GM21526 (cell line): ENCODE measurements around the gene GOLGA6L9.
"Not testable (repeated sequence)": the region's sequence is repeated elsewhere in the genome, so short reads cannot be mapped to it uniquely, and the experiment has no call there.

Experiments
- ATAC-seq: cut with Tn5 transposase; IDR thresholded peaks from one replicate; pipeline ENCODE4 v1.9.1; 2021; ENCODE audit warnings: moderate library complexity; ENCODE audit not compliant: unreplicated experiment, low FRiP score

The GOLGA6L9 gene, protein sequence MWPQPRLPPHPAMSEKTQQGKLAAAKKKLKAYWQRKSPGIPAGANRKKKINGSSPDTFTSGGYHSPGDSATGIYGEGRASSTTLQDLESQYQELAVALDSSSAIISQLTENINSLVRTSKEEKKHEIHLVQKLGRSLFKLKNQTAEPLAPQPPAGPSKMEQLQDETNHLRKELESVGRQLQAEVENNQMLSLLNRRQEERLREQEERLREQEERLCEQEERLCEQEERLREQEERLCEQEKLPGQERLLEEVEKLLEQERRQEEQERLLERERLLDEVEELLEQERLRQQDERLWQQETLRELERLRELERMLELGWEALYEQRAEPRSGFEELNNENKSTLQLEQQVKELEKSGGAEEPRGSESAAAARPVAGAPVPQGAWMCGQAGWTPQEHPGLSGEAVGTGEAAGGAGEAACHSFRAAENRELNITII

DNA sequence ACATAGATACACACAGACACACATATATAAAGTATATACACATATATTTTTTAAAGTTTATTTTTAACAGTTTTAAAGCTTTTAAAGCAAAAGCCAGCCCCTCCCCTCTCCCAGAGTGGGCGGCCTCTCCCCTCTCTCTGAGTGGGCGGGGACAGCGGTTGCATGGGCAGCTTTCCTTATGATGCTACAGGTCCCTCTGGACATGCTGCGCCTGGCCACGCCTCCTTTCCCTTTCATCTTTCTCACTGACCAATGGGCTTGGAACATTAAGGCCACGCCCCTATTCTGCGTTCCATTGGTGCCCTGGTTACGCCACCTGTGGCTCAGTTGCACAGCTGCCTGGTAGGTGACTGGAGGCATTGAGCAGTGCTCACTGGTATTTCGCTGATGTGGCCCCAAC lies at the start of gene GOLGA6L9:
Gene GOLGA6L9 (plus strand): TSS at position 124 of the 400 bp plus-strand sequence. CDS start 264 bp downstream, at position 388.
- not testable (repeated sequence) for ATAC-seq

DNA sequence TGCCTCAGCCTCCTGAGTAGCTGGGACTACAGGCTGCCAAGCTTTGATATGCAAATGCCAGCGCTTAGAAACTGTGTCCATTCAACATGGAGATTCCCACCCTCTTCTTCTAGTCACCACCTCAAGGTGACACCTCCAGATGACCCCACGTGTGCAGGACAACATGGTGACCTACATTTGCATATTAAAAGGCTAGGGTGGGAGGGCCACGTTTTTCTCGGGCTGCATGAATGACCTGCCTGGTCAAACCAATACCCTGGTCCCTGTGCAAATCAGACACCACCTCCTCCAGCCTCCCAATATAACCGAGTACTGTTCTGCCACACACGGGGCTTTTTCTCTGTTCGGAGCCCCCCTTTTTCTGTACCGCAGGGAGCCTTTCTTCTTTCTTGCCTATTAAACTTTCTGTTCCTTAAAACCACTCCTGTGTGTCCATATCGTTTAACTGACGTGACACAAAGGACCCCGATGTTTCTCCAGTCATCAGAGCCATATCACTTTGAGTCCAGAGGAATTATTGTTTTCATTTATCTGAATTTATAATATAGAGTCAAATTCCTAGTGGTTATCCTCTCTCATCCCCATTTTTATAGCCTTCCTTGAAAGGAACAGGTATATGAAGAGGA lies 48.2 kb upstream of the GOLGA6L9 start:
- not testable (repeated sequence) for ATAC-seq

DNA sequence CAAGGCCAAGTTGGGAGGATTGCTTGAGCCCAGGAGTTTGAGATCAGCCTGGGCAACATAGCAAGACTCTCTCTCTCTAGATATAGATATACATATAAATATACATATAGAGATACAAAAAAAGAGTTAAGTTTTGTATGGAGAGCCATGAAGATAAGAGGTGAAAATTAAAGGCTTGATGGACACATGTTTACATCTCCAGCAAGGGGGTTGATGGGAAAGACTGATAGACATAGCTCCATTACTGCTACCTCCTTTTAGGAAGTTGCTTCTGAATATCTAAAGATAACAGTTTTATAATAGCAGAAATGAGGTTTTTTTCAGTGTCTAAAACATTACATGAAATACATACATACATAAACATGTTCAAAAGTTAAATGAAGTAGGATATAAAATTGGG lies 42.4 kb upstream of the GOLGA6L9 start:
- ATAC-seq = not testable (repeated sequence)

DNA sequence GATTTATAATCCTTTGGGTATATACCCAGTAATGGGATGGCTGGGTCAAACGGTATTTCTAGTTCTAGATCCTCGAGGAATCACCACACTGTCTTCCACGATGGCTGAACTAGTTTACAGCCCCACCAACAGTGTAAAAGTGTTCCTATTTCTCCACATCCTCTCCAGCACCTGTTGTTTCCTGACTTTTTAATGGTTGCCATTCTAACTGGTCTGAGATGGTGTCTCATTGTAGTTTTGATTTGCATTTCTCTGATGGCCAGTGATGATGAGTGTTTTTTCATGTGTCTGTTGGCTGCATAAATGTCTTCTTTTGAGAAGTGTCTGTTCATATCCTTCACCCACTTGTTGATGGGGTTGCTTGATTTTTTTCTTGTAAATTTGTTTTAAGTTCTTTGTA lies 39.5 kb upstream of the GOLGA6L9 start:
- not testable (repeated sequence) for ATAC-seq

DNA sequence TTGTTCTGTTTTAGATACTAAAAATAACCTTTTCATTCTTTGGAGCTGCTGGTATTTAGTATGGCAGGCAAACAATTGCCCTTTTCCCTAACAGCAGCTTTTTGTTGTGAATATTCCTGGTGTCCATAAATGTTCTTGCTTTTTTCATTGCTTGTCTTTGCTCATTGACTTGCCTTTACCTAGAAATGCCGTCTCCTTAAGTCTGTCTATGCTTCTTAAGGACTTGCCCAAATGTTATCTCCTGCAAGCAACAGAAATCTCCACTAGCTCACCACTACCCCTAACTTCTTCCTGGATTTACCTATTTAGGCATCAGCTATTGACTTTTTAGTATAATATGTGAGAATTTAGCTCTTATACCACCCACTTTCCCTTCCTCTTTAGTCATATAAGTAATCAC lies 37.5 kb upstream of the GOLGA6L9 start:
- not testable (repeated sequence) for ATAC-seq

DNA sequence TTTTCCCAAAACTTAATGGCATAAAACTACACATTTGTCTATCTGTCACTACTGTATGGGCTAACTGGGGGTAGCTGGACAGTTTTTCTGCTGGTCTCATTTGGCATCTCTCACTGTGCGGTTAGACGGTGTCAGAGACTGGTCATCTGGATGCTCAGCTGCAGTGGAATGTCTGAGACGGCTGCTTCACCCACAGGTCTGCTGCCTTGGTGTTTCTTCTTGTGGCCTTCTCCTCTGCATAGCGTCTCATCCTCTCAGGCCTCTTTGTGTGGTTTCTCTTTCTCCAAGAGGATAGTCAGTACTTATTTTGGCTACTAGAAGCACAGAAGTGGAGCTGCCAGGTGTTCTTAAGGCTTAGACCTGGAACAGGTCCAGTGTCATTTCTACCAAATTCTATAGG lies 35.9 kb upstream of the GOLGA6L9 start:
- ATAC-seq = no peak

DNA sequence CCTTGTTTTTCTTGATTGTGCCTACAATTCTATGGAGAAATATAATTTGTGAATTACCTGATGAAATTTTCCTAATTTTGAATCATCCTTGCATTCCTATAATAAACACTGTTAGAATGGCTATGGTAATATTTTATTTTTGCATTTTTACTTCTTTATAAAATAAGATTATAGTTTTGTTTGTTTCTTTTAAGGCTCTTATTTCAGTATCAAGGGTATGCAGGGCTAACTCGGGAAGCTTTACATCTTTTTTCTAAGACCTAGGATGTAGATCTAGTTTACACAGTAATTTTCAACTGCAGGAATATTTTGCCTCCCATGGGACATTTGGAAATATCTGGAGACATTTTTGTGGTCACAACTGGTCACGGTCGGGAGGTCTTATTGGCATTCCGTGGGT lies 33.8 kb upstream of the GOLGA6L9 start:
- ATAC-seq = not testable (repeated sequence)

DNA sequence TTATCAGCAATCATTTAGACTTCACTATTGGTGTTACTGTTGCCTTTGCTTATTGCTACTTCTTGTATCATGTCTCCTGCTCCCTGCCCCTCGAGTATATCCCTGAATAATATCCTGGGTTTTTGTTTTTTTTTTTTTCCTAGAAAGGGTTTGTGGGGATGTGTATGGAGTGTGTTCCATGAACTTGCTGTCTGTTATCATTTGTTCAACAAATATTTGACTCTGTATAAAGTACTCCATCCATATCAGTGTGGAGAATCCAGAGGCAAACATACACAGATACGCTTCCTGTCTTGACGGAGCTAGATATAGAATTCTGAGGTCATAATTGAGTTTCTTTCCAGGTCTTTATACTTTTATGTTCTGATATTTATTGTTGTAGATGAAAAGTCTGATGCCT lies 31.8 kb upstream of the GOLGA6L9 start:
- ATAC-seq = no peak

DNA sequence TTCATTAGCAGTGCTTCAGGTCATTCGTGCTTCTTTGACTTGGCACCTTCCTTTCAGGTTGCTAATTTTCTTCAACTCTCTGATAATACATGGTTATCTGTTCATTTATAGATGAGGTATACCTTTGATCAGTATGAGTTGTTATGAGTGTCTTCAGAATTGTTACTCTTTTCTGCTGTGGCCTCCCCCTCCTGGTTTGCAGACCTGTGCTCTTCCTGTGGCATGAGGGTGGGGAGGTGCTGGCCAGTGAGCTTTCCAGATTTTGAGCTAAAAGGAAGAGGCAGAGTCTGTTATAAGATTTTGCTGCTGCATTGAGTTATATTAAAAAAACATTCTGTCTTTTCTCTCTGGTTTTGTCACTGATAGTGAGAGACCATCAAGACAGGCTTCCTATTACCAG lies 30.8 kb upstream of the GOLGA6L9 start:
- ATAC-seq = no peak

DNA sequence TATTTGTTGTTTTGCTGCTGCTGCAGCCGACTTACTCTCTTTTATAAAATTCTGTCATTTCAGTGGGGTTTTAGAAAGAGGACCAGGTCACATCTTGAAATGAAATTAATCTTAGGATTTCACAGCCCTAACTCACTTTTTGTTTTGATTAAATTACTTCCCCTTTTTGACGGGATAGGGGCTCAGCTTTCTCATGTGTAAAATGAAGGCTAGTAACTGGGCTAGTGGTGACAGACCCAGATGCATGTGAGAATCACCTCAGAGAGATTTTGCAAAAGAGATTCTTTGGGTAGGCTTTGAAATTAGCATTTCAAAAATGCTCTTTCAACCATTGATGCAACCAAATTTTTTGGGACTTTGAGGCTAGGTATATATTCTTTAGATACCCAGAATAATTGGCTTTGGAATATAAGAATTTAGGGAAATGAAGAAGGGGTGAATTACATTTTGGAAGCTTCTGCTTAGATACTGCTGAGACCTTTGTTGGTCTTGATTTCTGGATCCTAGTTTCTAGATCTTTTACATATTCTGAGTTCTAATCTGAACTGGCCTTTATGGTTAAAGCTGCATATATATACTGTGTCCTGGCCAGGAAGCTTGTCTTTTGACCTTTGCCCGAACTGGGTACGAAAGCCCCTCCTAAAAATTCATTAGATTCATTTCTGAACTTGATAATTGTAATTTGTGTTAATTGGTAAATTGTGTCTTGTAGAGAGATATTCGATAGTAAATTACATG lies 30.1 kb upstream of the GOLGA6L9 start:
- not testable (repeated sequence) for ATAC-seq

DNA sequence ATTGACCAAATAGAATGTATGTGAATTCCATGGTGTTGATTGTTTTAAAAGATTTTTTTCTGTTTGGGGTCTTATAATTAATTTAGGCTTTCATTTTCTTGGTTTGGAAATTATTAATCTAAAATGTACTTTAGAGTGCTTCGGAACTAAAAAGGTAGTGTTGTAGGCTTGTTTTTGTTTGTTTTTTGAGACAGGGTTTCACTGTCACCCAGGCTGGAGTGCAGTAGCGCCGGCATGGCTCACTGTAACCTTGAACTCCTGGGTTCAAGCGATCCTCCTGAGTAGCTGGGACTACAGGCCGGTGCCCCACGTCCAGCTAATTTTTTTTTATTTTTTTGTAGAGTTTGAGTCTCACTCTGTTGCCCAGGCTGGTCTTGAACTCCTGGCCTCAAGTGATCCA lies 27.7 kb upstream of the GOLGA6L9 start:
- ATAC-seq = not testable (repeated sequence)

DNA sequence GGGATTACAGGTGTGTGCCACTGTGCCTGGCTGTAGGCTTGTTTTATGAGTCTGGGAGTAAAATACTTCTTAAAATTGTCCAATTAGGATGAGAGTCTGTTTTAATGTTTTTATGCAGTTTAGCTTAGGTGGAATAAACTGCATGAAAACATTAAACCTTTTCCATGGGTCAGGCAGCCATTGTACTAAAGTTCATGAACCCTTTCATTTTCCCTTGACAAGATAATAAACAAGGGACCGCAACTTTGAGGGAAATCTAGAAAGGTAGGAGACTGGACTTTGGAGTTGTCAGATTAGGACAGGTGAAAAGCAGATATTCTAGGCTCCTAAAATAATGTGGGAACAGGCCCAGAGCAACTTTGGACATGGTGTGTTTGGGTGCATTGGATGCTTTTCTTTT lies 27.3 kb upstream of the GOLGA6L9 start:
- ATAC-seq = not testable (repeated sequence)

DNA sequence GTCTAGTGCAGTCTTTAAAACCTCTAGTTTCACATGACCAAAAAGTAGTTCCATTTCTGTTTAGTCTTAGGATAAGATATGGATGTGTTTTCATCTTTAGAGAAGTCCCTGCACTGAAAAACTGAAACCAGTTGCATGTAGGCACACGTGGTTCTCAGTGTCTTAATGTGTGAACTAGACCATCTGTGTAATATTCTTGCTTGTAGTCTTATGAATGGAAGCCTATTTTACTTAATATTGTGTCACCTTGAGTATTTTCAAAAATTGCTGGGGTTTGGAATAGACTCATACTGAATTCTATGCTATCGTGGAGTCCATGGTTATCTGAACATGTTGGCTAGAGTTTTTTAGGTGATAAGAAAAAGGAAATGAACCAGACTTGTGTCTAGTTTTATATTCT lies 23.4 kb upstream of the GOLGA6L9 start:
- ATAC-seq = not testable (repeated sequence)

DNA sequence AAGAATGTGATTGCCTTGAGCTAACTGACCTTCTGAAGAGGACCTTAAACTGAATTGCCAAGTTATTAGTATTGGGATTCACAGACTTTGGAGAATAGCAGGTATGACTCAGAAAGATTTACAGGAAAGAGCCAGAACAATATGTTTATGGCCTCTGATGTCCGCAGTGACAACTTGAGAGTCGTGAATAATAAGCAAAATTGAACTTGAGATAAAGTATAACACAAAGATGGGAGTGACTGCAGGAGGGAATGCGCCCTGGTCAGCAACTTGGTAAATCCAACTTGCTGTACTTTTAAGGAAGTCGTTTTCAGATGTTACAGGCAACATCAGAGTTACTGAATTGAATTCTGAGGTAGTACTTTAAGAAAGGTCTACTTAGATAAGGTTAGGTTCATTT lies 19.3 kb upstream of the GOLGA6L9 start:
- not testable (repeated sequence) for ATAC-seq

DNA sequence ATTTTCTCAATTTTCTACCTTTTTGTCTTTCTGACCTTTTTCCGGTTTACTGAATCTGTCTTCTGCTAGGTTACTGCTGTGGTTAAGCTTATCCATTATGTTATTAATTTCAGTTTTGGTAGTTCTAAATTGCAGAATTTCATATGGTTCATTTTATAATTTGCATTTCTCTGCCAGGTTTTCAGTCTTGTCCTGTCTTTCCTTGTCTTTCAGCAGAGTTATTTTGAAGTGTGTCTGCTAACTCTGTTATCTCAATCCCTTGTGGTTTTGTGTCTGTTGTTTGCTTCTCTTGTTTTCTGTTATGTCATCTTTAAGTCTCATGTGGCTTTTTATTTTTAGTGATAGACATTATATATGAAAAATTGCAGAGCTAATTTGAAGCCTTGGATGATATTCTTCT lies 18.0 kb upstream of the GOLGA6L9 start:
- ATAC-seq = not testable (repeated sequence)

DNA sequence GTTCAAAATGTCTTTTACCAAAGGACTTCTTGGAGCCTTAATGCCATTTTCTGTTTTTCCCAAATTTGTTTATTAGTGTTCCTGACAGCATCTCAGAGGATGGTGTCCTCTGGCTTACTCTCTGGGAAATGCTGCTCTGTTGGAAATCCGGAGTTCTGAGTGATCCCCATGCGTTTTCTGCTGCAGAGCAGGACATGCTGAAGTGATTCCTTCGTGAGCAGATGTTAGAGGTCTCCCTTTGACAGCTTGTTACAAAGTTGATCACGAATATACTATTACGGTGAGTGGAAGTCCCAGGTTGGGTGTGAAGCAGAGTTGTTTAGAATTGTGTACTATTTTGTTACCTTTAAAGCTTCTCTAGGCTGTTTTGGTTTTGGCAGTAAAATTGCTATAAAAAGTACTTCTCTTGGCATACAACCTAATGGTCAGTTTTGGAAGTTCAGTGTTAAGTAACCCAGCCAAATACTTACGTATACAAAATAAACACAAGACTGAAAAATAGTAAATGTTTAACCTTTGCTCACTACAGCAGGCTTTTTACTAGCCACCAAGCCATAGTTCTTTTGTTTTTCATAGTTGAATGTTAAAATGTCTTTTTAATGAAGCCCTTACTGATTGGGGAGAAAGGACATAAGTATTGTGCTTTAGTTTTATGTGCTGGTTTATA lies 15.0 kb upstream of the GOLGA6L9 start:
- not testable (repeated sequence) for ATAC-seq

DNA sequence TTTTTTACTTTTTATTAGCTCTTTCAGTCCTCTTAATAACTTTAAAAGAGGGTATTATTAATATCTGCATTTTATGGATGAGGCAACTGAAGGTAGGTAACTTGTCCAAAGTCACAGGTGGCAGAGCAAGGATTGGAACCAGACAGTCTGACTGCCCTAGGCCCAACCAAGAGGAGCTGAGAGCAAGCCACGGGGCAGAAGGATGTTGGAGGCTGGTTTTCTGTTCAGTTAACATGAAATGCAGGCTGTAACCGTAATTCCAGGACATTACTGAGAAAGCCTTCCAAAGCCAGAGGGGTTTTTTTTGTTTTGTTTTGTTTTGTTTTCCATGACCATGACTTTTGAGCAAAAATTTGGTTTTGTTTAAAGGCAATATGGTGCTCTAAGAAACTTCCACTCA lies 9.1 kb upstream of the GOLGA6L9 start:
- not testable (repeated sequence) for ATAC-seq

DNA sequence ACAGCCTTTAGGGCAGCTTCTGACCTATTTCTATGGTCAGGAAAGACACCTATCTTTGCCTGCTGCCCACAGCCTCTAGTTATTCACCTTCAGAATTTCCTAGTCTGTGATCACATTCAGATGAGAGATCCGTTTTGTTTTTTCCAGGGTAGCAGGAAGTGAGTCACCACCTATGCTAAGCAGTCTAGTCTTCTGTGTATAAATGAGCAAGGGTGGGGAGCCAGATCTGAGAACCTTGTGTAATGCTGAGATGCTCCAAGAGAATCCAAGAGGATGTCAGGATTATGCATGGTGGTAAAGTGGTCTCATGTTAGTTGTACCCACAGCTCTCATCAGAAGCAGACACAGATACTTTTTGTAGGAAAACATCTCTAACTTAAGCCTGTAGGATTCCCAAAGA lies 8.7 kb upstream of the GOLGA6L9 start:
- not testable (repeated sequence) for ATAC-seq

DNA sequence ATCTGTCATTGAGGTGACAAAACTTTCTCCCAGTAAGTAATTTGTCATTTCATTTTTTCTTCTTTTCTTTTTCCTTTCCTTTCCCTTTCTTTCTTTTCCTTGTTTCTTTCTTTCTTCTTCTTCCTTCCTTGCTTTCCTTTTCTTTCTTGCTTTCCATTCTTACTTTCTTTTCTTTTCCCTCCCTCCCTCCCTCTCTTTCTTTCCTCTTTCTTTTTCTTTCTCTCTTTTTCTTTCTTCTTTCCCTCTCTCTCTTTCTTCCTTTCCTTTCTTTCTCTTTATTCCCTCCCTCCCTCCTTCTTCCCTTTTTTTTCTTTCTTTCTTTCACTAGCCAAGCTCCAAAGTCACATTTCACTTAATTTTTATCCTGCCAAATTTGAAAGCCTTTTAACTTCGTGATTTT lies 2.5 kb upstream of the GOLGA6L9 start:
- not testable (repeated sequence) for ATAC-seq

DNA sequence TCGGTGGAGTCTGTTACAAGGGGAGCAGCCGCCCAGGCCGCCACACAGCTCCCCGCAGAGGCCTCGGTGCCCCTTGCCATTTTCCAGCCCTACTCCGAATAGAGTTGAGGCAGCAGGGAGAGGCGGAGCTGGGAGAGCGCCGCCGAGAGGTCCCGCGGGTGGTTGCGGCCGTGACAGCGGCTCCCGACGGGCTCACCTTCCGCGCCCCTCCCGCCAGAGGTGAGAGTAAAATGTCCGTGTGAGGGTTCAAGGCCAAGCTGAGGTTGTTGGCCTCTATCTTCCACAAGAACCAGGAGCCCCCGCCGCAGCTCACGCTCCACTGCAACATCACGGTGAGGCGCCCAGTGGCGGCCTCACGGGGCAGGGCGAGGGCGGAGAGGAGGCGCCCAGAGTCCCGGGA lies 15.8 kb downstream of the GOLGA6L9 start:
- not testable (repeated sequence) for ATAC-seq

DNA sequence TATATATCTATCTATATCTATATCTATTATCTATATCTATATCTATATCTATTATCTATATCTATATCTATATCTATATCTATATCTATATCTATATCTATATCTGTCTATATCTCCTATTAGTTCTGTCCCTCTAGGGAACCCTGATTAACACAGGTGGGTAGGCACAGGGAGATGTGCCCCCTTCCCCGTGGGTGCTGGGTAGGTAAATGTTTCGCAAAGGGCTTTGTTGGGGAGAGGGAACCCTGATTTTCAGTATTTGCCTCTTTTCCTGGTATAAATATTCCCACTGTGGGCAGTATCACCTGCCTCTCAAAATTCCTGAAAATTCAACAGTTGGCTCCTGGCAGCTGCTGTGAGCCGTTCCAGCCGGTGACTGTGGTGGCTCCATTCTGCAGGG lies 27.7 kb downstream of the GOLGA6L9 start:
- not testable (repeated sequence) for ATAC-seq
